Keratinocyte (primary cell): ENCODE data around the gene GAPDHS. TPM values are rescaled to one million over a fixed set of nuclear protein-coding genes. Genes with fewer than 3 reads are reported as not detected.

ENCODE experiments used
- DNase-seq: peaks from one replicate; pipeline ENCODE4 v3.0.0-alpha.2; 2011; ENCODE audit warnings: low read depth, missing footprints, low spot score
- FAIRE-seq: peaks from 2 replicates; lab custom pipeline; 2011; peaks lifted over from hg19 to GRCh38; lab: Jason Lieb, UNC
- H2AFZ ChIP-seq: 2 replicates; pipeline ENCODE4 v1.6.0; 2012; ENCODE audit warnings: low read length, control low read depth, inconsistent platforms; ENCODE audit not compliant: control insufficient read depth
- H3K27ac ChIP-seq: 2 replicates; pipeline ENCODE4 v1.5.1; 2011; ENCODE audit warnings: low read length; ENCODE audit not compliant: control insufficient read depth, insufficient read depth
- H3K27me3 ChIP-seq: 3 replicates; pipeline ENCODE4 v1.6.0; 2011; ENCODE audit warnings: low read length; ENCODE audit not compliant: control insufficient read depth, insufficient read depth; ENCODE audit errors: extremely low read depth
- H3K36me3 ChIP-seq, 2 experiments: 2 replicates in 1 of 2; 3 replicates in 1 of 2; pipeline ENCODE4 v1.5.1; 2011; ENCODE audit warnings: low read length in 2 of 2, mild to moderate bottlenecking in 1 of 2; ENCODE audit not compliant: control insufficient read depth in 2 of 2, insufficient read depth in 2 of 2; ENCODE audit errors: extremely low read depth in 1 of 2
- H3K4me1 ChIP-seq: 3 replicates; pipeline ENCODE4 v1.5.1; 2011; ENCODE audit warnings: low read length; ENCODE audit not compliant: control insufficient read depth, insufficient read depth; ENCODE audit errors: extremely low read depth
- H3K4me2 ChIP-seq: 3 replicates; pipeline ENCODE4 v1.6.0; 2011; ENCODE audit warnings: low read depth, low read length; ENCODE audit not compliant: control insufficient read depth, insufficient read depth; ENCODE audit errors: extremely low read depth
- H3K4me3 ChIP-seq, 3 experiments: fragments of 200-600 bp in 1 of 3; sonication (generic) in 1 of 3; 2 replicates in 2 of 3; 3 replicates in 1 of 3; pipeline ENCODE4 v1.5.1; 2011 to 2016; ENCODE audit warnings: low read length in 3 of 3, mild to moderate bottlenecking in 3 of 3, control low read depth in 2 of 3, inconsistent platforms in 1 of 3, low read depth in 1 of 3, mixed read lengths in 1 of 3, mixed run types in 1 of 3, moderate library complexity in 1 of 3; ENCODE audit not compliant: control insufficient read depth in 2 of 3, insufficient read depth in 2 of 3; ENCODE audit errors: extremely low read depth in 1 of 3
- H3K79me2 ChIP-seq: 2 replicates; pipeline ENCODE4 v1.6.0; 2012; ENCODE audit warnings: low read length; ENCODE audit not compliant: control insufficient read depth, insufficient read depth
- H3K9ac ChIP-seq: 3 replicates; pipeline ENCODE4 v1.6.0; 2011; ENCODE audit warnings: low read length; ENCODE audit not compliant: control insufficient read depth, insufficient read depth; ENCODE audit errors: extremely low read depth
- H3K9me1 ChIP-seq: 3 replicates; pipeline ENCODE4 v1.6.0; 2011; ENCODE audit warnings: low read length; ENCODE audit not compliant: control insufficient read depth, insufficient read depth; ENCODE audit errors: extremely low read depth
- H3K9me3 ChIP-seq: 2 replicates; pipeline ENCODE4 v1.5.1; 2012; ENCODE audit warnings: low read depth, low read length; ENCODE audit not compliant: control insufficient read depth
- H4K20me1 ChIP-seq: 3 replicates; pipeline ENCODE4 v1.6.0; 2011; ENCODE audit warnings: low read length; ENCODE audit not compliant: control insufficient read depth, insufficient read depth; ENCODE audit errors: extremely low read depth
- EZH2 ChIP-seq: IDR thresholded peaks from one replicate; pipeline ENCODE4 v1.6.1; 2012; ENCODE audit warnings: inconsistent platforms, mild to moderate bottlenecking, low read length, moderate library complexity
- dilution Hi-C: fragments of 300-500 bp; cut with MboI; formaldehyde crosslinking; loops from one replicate; pipeline ENCODE4 v1.7.0; 2020; ENCODE audit warnings: low sequenced_read_pairs; ENCODE audit not compliant: extremely low pct_ligation_motif_present
- polyA plus RNA-seq, 5 experiments: library from polyadenylated mRNA; depleted of rRNA in 3 of 5; stranded (reverse) in 3 of 5; stranded (forward) in 1 of 5; unstranded in 1 of 5; fragments of >200 nt; gene quantifications; 1 replicate in 1 of 5; 2 replicates in 3 of 5; 3 replicates in 1 of 5; pipeline versions ENCODE4 v1.2.1 to v1.2.3, GENCODE V29; 2011 to 2012; ENCODE audit warnings: missing spikeins in 2 of 5, low read depth in 1 of 5, low replicate concordance in 1 of 5
- TF ChIP-seq, protein P1 (sequence below), 3 experiments: IDR thresholded peaks in 1 of 3; conservative IDR thresholded peaks in 1 of 3; optimal IDR thresholded peaks in 1 of 3; 2 replicates in 2 of 3; 3 replicates in 1 of 3; pipeline versions ENCODE3 to v1.5.1; 2011; ENCODE audit warnings: low read length in 3 of 3, mild to moderate bottlenecking in 3 of 3, moderate library complexity in 2 of 3, control low read depth in 1 of 3, inconsistent platforms in 1 of 3; ENCODE audit not compliant: insufficient read depth in 2 of 3; ENCODE audit errors: extremely low read depth in 1 of 3

The GAPDHS gene
- polyA plus RNA-seq, 1 donor (not counting 4 experiments of a cell fraction or from before 2014, with no cell fraction given), result 0.08 TPM

- H4K20me1 ChIP-seq, result no peaks in the 10 kb centered on the region
- H2AFZ ChIP-seq, result no peak overlapping the region
- no peak overlapping the region for H3K4me3 ChIP-seq
- H3K9me3 ChIP-seq, result no peaks in the 10 kb centered on the region
- no peaks in the 10 kb centered on the region for H3K79me2 ChIP-seq
- no peak overlapping the region for H3K9ac ChIP-seq
- H3K36me3 ChIP-seq, result no peaks in the 10 kb centered on the region
- H3K9me1 ChIP-seq, result no peaks in the 10 kb centered on the region
- no peak overlapping the region for H3K27ac ChIP-seq
- H3K4me1 ChIP-seq, result no peaks in the 10 kb centered on the region
- dilution Hi-C loops, result no loop called here
- DNase-seq (no peak), FAIRE-seq (no peak)
- TF ChIP-seq, protein P1, sequence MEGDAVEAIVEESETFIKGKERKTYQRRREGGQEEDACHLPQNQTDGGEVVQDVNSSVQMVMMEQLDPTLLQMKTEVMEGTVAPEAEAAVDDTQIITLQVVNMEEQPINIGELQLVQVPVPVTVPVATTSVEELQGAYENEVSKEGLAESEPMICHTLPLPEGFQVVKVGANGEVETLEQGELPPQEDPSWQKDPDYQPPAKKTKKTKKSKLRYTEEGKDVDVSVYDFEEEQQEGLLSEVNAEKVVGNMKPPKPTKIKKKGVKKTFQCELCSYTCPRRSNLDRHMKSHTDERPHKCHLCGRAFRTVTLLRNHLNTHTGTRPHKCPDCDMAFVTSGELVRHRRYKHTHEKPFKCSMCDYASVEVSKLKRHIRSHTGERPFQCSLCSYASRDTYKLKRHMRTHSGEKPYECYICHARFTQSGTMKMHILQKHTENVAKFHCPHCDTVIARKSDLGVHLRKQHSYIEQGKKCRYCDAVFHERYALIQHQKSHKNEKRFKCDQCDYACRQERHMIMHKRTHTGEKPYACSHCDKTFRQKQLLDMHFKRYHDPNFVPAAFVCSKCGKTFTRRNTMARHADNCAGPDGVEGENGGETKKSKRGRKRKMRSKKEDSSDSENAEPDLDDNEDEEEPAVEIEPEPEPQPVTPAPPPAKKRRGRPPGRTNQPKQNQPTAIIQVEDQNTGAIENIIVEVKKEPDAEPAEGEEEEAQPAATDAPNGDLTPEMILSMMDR (optimal IDR thresholded peaks at IDR 0.05 in 1 of 3, IDR thresholded peaks at IDR 0.05 in 1 of 3, conservative IDR thresholded peaks at IDR 0.05 in 1 of 3; ENCODE audit: extremely low read depth in 1 of 3, insufficient read depth in 2 of 3, low read length in 3 of 3), result no peak
- TF ChIP-seq EZH2, result peak; percentile 16
- H3K27me3 ChIP-seq, result peaks cover 29% of the 10 kb centered on the region
- H3K4me2 ChIP-seq, result no peak overlapping the region
Observed at GRCh38 chr19:35529241-35530218, 3.7 kb upstream of the GAPDHS start.

DNA sequence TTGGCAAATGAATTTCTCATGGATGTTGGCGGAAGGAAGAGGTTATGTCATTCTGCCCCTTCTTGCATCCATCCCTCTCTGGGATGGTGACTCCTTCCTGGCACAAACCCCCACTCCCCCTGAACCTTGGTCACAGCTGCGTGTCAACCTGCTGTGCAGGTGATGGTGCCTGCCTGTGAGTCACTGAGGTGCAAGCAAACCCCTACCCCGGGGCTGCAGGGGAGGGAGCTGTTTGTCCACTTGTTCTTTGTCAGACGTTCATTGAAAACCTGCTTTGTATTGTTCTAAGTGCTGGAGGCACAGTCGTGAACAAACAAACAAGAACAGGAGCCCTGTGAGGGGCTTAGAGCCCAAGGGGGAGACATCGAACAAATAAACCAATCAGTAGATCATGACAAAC, 2.0 kb upstream of the GAPDHS start:
- no peaks in the 10 kb centered on the region for H4K20me1 ChIP-seq
- no peak overlapping the region for H3K4me2 ChIP-seq
- no peak overlapping the region for H3K27ac ChIP-seq
- FAIRE-seq, result no peak
- no peaks in the 10 kb centered on the region for H3K79me2 ChIP-seq
- H3K9ac ChIP-seq, result no peak overlapping the region
- no peaks in the 10 kb centered on the region for H3K9me1 ChIP-seq
- dilution Hi-C loops, result no loop called here
- H3K9me3 ChIP-seq, result no peaks in the 10 kb centered on the region
- DNase-seq, result no peak
- no peaks in the 10 kb centered on the region for H3K4me1 ChIP-seq
- H3K27me3 ChIP-seq, result peaks cover 30% of the 10 kb centered on the region
- H3K36me3 ChIP-seq, result no peaks in the 10 kb centered on the region
- H3K4me3 ChIP-seq, result no peak overlapping the region
- TF ChIP-seq, protein P1 (optimal IDR thresholded peaks at IDR 0.05 in 1 of 3, IDR thresholded peaks at IDR 0.05 in 1 of 3, conservative IDR thresholded peaks at IDR 0.05 in 1 of 3; ENCODE audit: extremely low read depth in 1 of 3, insufficient read depth in 2 of 3, low read length in 3 of 3), result no peak
- TF ChIP-seq EZH2, result no peak
- no peak overlapping the region for H2AFZ ChIP-seq
